Glutamatergic neuron (in vitro differentiated cells): Measurements from ENCODE around the gene CACNG8. TPM values are rescaled to one million over a fixed set of nuclear protein-coding genes. Genes with fewer than 3 reads are reported as not detected.

Source experiments
- DNase-seq: peaks from one replicate; pipeline ENCODE4 v3.0.0; 2022
- H3K27ac Mint-ChIP-seq: one replicate; pipeline ENCODE4 v1.8.0; 2020; ENCODE audit warnings: mild to moderate bottlenecking, mixed read lengths, inconsistent platforms; ENCODE audit not compliant: unreplicated experiment
- H3K27me3 Mint-ChIP-seq: one replicate; pipeline ENCODE4 v1.8.0; 2020; ENCODE audit warnings: mild to moderate bottlenecking, moderate library complexity, mixed read lengths, inconsistent platforms; ENCODE audit not compliant: unreplicated experiment
- H3K36me3 Mint-ChIP-seq: one replicate; pipeline ENCODE4 v1.8.0; 2020; ENCODE audit warnings: mild to moderate bottlenecking, mixed read lengths, inconsistent platforms; ENCODE audit not compliant: unreplicated experiment
- H3K4me1 Mint-ChIP-seq: one replicate; pipeline ENCODE4 v1.8.0; 2020; ENCODE audit warnings: mild to moderate bottlenecking, low read depth, mixed read lengths, inconsistent platforms; ENCODE audit not compliant: unreplicated experiment
- H3K4me3 Mint-ChIP-seq: one replicate; pipeline ENCODE4 v1.8.0; 2020; ENCODE audit warnings: mild to moderate bottlenecking, mixed read lengths, inconsistent platforms; ENCODE audit not compliant: unreplicated experiment
- H3K9me3 Mint-ChIP-seq: one replicate; pipeline ENCODE4 v1.8.0; 2020; ENCODE audit warnings: mild to moderate bottlenecking, moderate library complexity, mixed read lengths, inconsistent platforms; ENCODE audit not compliant: unreplicated experiment
- long read RNA-seq: library from polyadenylated mRNA; unstranded; transcript quantifications from one replicate; pipeline ENCODE4 v2.0.0, GENCODE V29; 2020; ENCODE audit not compliant: unreplicated experiment
- total RNA-seq: library from RNA; stranded (reverse); fragmentation: NEBNext Ultra II Directional; extraction: Animal tissue kit (Norgen Biotek cat#: 25700); gene quantifications from one replicate; pipeline ENCODE4 v1.2.1, GENCODE V29; 2021; ENCODE audit not compliant: unreplicated experiment
- TF ChIP-seq, protein P1 (sequence below): fragments of 200-600 bp; sonication (generic); IDR thresholded peaks from one replicate; pipeline ENCODE4 v1.5.0; 2021; ENCODE audit not compliant: partially characterized antibody, unreplicated experiment

CACNG8 gene
- total RNA-seq: 4.3 TPM
- long read RNA-seq: 0 reads

DNA sequence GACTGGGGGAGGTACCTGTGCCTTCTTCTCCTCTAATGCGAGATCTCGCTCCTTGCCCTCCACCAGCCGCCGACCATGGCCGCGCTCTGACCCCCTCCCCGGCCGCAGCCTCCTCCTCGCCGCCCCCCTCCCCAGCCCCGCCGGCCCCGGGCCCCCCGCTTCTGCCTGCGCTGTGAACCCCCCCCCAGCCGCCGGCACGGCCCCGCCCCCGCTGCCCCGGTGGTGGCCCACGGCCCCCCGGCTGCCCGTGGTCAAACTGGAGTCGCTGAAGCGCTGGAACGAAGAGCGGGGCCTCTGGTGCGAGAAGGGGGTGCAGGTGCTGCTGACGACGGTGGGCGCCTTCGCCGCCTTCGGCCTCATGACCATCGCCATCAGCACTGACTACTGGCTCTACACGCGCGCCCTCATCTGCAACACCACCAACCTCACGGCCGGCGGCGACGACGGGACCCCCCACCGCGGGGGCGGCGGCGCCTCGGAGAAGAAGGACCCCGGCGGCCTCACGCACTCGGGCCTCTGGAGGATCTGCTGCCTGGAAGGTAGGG lies at the start of gene CACNG8:
CACNG8 (plus strand) TSS at position 51 of the 545 bp plus-strand sequence.
- TF ChIP-seq, protein P1, sequence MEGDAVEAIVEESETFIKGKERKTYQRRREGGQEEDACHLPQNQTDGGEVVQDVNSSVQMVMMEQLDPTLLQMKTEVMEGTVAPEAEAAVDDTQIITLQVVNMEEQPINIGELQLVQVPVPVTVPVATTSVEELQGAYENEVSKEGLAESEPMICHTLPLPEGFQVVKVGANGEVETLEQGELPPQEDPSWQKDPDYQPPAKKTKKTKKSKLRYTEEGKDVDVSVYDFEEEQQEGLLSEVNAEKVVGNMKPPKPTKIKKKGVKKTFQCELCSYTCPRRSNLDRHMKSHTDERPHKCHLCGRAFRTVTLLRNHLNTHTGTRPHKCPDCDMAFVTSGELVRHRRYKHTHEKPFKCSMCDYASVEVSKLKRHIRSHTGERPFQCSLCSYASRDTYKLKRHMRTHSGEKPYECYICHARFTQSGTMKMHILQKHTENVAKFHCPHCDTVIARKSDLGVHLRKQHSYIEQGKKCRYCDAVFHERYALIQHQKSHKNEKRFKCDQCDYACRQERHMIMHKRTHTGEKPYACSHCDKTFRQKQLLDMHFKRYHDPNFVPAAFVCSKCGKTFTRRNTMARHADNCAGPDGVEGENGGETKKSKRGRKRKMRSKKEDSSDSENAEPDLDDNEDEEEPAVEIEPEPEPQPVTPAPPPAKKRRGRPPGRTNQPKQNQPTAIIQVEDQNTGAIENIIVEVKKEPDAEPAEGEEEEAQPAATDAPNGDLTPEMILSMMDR: no peak
- H3K27me3 Mint-ChIP-seq: peaks cover 21% of the 10 kb centered on the region
- H3K9me3 Mint-ChIP-seq: peaks cover 14% of the 10 kb centered on the region
- no peak for DNase-seq
- H3K36me3 Mint-ChIP-seq: peaks cover 5% of the 10 kb centered on the region
- H3K27ac Mint-ChIP-seq: no peak within 1 kb of the TSS
- H3K4me3 Mint-ChIP-seq: peak within 1 kb of the TSS; percentile 66
- peaks cover 21% of the 10 kb centered on the region for H3K4me1 Mint-ChIP-seq

DNA sequence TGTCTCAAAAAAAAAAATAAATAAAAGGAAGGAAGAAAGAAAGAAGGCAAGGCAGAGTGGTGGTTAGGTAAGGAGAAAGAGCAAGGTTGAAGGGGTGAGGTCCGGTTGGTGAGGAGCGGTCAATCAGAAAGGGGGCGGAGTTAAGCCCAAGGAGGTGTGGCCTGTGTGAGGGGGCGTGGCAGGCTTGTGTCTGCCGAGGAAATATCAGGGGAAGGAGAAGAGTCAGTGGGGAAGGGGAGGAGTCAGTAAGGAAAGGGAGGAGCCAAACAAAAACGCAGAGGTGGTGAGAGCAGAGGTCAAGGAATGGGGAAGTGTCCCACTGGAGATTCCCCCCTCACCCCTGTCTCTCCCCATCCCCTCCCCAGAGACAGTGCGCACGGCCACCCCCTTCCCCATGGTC lies 47.7 kb upstream of the CACNG8 start:
- TF ChIP-seq, protein P1: no peak
- peak; percentile 44 for DNase-seq
- Mint-ChIP-seq H3K27ac (no peak overlapping the region), H3K4me3 (no peak overlapping the region), H3K36me3 (peaks cover 8% of the 10 kb centered on the region), H3K4me1 (peaks cover 9% of the 10 kb centered on the region), H3K9me3 (peaks cover 11% of the 10 kb centered on the region), H3K27me3 (peaks cover 11% of the 10 kb centered on the region)

DNA sequence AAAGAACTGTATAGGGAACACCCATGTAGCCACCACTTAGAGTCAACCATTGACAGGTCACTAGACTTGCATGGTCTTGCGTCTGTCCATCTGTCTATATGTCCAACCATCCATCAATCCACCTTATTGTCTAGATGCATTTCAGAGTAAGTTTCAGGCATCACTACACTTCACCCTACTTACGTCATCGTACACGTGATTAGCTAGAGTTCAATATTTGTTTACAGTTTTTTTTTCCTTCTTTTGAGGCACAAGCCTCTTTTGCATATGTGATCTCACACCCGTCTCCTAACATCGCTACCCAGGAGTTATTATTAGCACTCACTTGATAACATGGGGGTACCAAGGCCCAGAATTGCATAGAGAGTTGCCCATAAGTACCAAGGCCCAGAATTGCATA lies 46.7 kb upstream of the CACNG8 start:
- TF ChIP-seq, protein P1: no peak
- H3K27ac Mint-ChIP-seq: no peak overlapping the region
- H3K9me3 Mint-ChIP-seq: peaks cover 6% of the 10 kb centered on the region
- H3K4me1 Mint-ChIP-seq: peaks cover 2% of the 10 kb centered on the region
- H3K36me3 Mint-ChIP-seq: peaks cover 8% of the 10 kb centered on the region
- no peak for DNase-seq
- no peak overlapping the region for H3K4me3 Mint-ChIP-seq
- H3K27me3 Mint-ChIP-seq: peaks cover 6% of the 10 kb centered on the region

DNA sequence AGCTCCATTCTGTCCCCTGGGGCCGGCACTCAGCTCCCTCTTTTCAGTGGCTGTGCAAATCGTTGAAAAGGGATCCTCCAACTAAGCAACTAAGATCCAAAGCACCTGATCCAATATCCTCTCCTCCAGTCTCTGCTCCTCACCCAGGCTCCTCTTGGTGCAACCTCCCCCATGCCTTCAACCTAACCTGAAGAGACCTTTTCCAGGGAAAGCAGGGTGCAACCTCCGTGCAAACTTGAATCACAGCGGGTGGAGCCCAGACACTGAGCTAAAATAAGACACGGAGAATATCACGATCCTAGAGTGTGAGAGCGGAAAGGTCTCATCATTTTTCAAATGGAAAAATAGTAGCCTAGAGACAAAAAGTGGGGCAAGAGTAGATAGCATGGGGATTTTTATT lies 45.4 kb upstream of the CACNG8 start:
- no peak for DNase-seq
- H3K36me3 Mint-ChIP-seq: peaks cover 8% of the 10 kb centered on the region

DNA sequence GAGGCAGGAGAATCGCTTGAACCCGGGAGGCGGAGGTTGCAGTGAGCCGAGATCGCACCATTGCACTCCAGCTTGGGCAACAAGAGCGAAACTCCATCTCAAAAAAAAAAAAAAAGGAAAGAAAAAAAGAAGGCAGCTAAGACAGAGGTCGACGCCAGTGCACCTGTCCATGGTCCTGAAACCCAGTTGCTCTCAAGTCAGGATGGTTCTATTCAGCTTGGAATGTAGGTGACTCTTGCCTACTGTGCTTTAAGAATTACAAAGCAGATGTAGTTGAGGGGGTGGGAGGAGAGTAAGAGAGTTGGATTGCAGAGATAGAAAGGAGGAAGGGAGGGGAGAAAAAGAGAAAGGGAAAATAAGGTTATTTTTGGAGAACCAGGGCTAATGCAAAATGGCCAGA lies 35.0 kb upstream of the CACNG8 start:
- Mint-ChIP-seq H3K36me3 (peaks cover 8% of the 10 kb centered on the region), H3K4me3 (no peak overlapping the region), H3K27me3 (peaks cover 5% of the 10 kb centered on the region), H3K9me3 (peaks cover 4% of the 10 kb centered on the region), H3K4me1 (no peaks in the 10 kb centered on the region), H3K27ac (no peak overlapping the region)
- TF ChIP-seq, protein P1: no peak
- no peak for DNase-seq

More for the DNA sequence above, 45.4 kb upstream of the CACNG8 start:
- no peak overlapping the region for H3K4me3 Mint-ChIP-seq
- TF ChIP-seq, protein P1: no peak
- no peak overlapping the region for H3K27ac Mint-ChIP-seq
- H3K27me3 Mint-ChIP-seq: peaks cover 4% of the 10 kb centered on the region
- peaks cover 8% of the 10 kb centered on the region for H3K9me3 Mint-ChIP-seq
- no peaks in the 10 kb centered on the region for H3K4me1 Mint-ChIP-seq
